NCI-H460 (cell line): ENCODE results near the gene FXR1. TPM values are rescaled to one million over a fixed set of nuclear protein-coding genes. Genes with fewer than 3 reads are reported as not detected.
"Not testable (repeated sequence)": the region's sequence is repeated elsewhere in the genome, so short reads cannot be mapped to it uniquely, and the experiment has no call there.

Source experiments
- DNase-seq: peaks from one replicate; pipeline ENCODE4 v3.0.0-alpha.2; 2016; ENCODE audit warnings: low read depth; ENCODE audit errors: extremely low read depth
- polyA plus RNA-seq: library from polyadenylated mRNA; depleted of rRNA; stranded (reverse); fragments of >200 nt; gene quantifications from 2 replicates; pipeline ENCODE4 v1.2.3, GENCODE V29; 2014; cell fraction: nucleus; rRNA removed
- total RNA-seq: library from RNA; depleted of rRNA; stranded (reverse); fragments of >200 nt; shearing (Covaris generic); gene quantifications from 2 replicates; pipeline ENCODE4 v1.2.3, GENCODE V29; 2014; rRNA removed

FXR1 gene
- 108 and 132 TPM in 2 replicates for total RNA-seq
- polyA plus RNA-seq: 46.9 and 64.7 TPM in 2 replicates

DNA sequence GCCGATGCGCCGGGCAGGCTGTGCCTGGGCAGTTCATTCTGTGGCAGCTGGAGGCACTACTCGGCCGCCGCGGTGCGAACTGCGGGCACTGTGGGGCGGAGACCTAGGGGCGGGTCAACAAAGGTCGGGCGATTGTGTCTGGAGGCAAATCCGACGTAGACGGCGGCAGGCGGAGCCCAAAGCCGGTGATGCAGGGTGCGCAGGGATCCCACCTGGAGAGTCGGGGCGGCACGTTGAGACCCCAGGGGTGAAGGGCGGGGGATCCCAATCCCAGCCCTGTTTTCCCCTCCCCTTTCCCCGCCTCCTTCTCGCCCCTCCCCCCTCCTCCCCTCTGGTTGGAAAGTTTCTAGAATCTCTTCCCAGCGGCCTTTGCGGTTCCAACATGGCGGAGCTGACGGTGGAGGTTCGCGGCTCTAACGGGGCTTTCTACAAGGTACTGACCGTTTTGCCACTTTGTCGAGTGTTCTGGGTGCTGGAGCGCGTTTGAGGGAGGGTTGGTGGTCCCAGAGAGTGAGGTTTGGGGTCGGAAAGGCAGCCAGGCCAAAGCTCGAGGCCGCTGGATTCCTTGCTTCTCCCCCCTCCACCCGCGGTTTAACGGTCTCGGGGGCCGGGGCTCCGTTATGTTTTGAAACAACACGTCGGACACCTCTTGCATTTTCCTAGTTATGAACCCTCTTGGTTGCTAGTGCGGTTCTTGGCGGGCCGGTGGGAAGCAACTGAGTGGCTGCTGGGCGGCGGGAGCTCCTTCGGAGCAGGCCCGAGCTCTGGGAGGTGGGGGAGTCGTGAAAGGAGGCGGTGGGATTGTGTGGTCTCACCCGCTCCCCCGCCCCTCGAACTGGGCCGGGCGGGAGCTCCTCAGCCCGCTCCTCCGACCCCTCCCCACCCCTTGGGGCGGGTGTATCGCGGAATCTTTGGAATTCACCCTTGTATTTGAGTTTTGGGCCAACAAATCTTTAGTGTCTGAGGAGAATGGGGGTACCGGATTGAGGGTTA, at the start of gene FXR1:
FXR1 (plus strand) TSS at position 367 of the 993 bp plus-strand sequence; CDS start at position 383, 16 bp downstream.
- peak; percentile 81 for DNase-seq

DNA sequence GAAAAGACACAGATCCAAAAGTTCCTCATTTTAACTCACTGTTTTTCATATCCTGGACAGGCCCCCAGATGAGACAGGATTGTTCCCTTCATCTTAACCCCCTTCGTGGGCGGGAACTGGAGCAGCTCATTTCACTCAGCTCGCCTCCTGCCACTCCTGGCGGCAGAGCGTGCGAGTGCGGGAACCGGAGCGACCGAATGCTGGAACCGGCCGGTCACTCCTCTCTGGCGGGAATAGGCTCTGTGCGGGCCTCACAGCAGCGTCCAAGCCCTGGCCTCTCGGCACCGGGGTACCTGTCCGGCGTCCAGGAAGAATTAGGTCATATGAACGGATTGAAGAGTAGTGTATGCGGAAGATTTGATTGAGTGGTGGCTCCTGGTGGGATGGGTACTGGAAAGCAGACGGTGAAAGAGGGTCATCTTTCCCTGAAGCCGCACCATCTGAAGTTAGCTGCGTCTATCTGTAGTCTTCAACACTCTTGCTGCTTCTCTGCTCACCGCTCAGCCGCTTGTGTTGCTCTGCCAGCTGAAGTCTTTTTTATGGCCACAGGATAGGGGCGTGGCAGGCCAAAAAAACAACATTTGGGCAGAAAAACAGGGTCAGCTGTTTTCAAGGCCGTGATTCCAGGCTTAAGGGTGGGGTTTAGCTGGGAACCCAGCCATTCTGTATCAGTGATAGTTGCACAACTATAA, 42.3 kb upstream of the FXR1 start:
- no peak for DNase-seq

DNA sequence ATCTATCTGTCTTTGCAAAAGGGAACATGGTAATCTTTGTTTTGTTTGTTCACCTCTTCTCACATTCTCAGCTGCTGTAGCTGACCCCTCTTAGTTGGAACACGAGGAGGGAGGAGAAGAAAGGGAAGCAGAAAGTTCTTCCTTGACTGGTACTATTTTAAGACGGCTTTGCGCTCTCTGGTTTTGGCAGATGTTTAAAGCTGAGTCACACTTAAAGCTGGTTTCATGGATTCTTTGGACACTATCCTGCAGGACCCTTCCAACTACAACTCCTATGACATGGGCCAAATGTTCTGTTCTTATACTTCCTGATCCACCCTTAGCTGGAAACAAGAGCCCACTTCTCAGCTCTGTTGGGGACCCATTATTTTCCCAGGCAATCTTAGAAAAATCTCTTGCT, 40.6 kb upstream of the FXR1 start:
- no peak for DNase-seq

DNA sequence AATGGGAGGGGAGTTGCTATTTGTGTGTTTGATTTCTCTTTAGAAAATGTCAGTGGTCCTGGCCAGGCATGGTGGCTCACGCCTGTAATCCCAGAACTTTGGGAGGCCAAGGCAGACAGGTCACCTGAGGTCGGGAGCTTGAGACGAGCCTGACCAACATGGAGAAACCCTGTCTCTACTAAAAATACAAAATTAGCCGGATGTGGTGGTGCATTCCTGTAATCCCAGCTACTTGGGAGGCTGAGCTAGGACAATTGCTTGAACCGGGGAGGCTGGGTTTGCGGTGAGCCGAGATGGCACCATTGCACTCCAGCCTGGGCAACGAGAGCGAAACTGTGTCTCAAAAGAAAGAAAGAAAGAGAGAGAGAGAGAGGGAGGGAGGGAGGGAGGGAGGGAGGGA, 40.0 kb upstream of the FXR1 start:
- not testable (repeated sequence) for DNase-seq

- no peak for DNase-seq
Measured at GRCh38 chr3:180875124-180875698, 37.3 kb upstream of the FXR1 start.

GRCh38 chr3:180881065-180881801, 31.2 kb upstream of the FXR1 start:
- DNase-seq: no peak

DNA sequence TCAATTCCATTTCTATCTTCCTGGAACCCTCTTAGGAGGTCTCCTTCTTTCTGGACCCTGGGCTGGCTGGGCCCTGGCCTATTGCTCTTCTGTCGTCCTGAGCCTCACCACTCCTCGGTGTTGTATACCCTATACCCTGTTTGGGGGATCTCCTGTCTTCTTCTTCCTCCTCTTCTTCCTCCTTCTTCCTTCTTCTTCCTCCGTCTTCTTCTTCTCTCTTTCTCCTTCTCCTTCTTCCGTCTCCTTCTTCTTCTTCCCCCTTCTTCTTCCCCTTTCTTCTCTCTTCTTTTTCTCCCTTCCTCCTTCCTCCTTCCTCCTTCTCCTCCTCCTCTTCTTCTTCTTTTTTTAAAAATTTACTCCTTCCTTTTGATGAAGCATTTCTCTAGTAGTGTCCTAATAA, 30.4 kb upstream of the FXR1 start:
- DNase-seq: no peak

- DNase-seq: no peak
Measured at GRCh38 chr3:180888992-180889560, 23.4 kb upstream of the FXR1 start.

- no peak for DNase-seq
Measured at GRCh38 chr3:180898572-180898971, 13.9 kb upstream of the FXR1 start.

GRCh38 chr3:180909369-180910127, 2.9 kb upstream of the FXR1 start:
- DNase-seq: no peak

DNA sequence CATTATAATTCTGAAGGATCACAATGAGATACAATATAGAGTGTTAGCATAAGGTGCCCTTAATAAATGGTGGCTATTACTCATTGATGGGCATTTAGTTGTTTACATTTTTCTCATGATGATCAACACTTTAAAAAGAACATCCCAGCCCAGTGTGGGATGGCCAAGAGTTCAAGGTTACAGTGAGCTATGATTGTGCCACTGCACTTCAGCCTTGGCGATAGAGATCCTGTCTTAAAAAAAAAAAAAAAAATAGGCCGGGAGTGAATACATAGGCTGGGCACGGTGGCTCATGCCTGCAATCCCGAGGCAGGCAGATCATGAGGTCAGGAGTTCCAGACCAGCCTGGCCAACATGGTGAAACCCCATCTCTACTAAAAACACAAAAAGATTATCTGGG, 1.6 kb upstream of the FXR1 start:
- no peak for DNase-seq

DNA sequence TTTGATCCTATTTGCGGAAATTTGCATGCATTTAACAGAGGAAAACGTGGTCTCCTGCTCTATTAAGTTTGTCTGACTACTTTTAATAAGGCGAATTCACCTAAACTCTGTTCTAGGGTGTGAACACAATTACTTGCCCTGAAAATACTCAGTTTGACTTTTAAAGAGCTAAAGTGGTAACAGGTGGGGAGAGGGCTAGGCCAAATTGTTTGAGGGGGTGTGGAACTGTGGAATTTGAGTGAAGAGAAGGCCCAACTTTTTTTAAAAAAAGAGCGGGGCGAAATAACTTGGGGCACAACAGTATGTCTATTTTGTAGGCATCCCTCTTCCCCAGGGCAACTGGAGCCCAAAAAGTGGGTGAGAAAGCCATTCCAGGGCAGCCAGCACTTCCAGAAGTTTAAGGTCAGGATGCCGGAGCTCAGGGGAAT, 580 bp upstream of the FXR1 start:
- no peak for DNase-seq

GRCh38 chr3:180913581-180914404, 1.3 kb downstream of the FXR1 start:
- no peak for DNase-seq

- no peak for DNase-seq
Measured at GRCh38 chr3:180918542-180918941, 6.1 kb downstream of the FXR1 start.

DNA sequence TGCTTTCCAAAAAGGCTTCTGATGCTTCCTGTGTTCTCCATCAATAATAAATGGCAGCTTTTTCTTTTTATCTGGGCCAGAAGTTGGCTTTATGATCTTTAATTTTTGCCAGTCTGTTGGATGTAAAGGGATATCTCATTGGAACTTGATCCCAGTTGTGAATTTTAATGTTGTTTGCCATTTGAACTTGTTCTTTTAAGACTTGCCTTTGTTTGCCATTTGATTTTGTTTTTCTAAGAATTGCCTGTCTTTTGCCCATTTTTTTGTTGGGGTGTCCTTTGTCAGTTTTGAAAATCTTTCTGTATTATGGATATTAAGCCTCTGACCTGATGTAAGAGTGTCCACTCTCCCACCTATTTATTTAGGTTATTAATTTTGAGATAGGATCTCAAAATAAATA, 9.8 kb downstream of the FXR1 start:
- DNase-seq: no peak

- DNase-seq: no peak
Measured at GRCh38 chr3:180923561-180923960, 11.1 kb downstream of the FXR1 start.

DNA sequence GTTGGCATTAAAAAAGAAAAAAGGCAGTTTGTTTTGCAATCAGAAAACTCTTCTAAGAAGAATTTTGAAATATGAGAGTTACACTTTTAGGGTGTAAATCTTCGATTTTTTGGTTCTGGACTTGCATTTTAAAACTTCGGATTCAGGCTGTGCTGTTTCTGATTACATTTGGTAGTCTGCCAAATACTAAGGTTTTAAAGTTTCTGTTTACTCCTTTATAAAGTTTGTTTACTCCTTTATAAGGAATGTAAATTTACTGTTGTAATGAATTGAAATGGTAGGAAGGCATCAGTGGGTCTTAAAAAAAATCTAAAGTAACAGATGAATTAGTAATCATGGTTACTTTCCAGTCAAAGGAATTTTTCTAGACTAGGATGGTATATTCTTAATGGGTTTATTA, 14.1 kb downstream of the FXR1 start:
- no peak for DNase-seq

GRCh38 chr3:180929376-180929775, 16.9 kb downstream of the FXR1 start:
- no peak for DNase-seq

DNA sequence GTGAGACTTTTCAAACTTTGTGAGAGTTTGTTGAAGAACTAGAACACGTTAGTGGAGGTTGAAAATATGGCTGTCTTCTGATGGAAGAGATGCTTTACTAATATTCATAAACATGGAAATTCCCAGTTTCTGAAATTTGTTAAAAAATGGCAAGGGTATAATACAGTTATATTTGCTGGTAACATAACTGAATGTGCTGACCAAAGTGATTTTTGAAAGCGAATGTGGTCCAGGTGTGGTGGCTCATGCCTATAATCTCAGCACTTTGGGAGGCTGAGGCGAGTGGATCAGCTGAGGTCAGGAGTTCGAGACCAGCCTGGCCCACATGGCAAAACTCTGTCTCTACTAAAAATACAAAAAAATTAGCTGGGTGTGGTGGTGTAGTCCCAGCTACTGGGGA, 18.1 kb downstream of the FXR1 start:
- DNase-seq: no peak
